NCI-H345 treated with DMSO at 0.1 percent for 48 hours (cell line): ENCODE results near the gene SNRNP70.
"Not testable (repeated sequence)": the region's sequence is repeated elsewhere in the genome, so short reads cannot be mapped to it uniquely, and the experiment has no call there.

ENCODE experiments used
- DNase-seq: peaks from one replicate; lab custom pipeline; 2025; ENCODE audit not compliant: unreplicated experiment; lab: John Stamatoyannopoulos, UW

The SNRNP70 gene

DNA sequence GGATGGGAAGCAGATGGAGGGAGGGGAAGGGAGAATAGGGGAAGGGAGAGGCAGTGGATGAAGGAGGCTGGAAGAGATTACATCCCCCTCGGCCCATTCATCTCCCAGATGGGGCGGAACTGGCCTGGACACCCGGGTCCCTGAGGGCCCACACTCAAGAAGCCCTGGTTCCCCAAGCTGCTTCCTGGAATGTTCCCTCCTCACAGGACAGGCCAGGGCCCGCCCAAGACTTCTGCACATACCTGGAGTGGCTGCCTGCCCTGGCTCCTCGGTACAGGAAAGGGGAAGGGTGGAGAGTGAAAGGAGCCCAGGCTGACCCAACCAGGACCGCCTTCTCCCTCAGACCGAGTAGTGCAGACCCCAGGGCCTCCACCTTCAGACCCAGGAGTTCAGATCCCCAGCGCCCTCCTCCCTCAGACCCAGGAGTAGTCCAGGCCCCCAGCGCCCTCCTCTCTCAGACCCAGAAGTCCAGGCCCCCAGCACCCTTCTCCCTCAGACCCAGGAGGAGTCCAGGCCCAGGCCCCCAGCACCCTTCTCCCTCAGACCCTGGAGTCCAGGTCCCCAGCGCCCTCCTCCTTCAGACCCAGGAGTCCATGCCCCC, 21.1 kb upstream of the SNRNP70 start:
- no peak for DNase-seq

- DNase-seq, result no peak
These were observed 20.3 kb upstream of the SNRNP70 start, which contains the start of gene NTF4 for GRCh38 chr19:49064768-49065611. NTF4 (minus strand) TSS chr19:49064818; CDS start chr19:49061997, 2,821 bp downstream.

GRCh38 chr19:49065905-49066512, 19.2 kb upstream of the SNRNP70 start:
- DNase-seq, result no peak

DNA sequence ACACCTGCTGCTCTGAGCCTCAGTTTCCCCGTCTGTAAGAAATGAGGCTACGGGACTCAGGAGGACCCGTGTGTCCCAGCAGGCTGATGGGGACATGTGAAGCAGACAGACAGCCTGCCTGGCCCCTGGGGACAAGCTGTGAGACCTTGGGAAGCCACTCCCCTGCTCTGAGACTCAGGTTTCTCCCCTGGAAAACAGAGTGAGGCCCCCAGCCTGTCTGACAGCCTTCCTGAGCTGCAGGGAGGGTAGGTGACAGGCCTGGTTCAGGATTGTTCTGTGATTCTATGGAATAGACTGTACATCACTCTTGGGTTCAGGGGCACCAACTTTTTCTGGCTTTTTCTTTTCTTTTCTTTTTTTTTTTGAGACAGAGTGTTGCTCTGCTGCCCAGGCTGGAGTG, 17.7 kb upstream of the SNRNP70 start:
- no peak for DNase-seq

GRCh38 chr19:49069026-49069425, 16.2 kb upstream of the SNRNP70 start:
- DNase-seq, result no peak

DNA sequence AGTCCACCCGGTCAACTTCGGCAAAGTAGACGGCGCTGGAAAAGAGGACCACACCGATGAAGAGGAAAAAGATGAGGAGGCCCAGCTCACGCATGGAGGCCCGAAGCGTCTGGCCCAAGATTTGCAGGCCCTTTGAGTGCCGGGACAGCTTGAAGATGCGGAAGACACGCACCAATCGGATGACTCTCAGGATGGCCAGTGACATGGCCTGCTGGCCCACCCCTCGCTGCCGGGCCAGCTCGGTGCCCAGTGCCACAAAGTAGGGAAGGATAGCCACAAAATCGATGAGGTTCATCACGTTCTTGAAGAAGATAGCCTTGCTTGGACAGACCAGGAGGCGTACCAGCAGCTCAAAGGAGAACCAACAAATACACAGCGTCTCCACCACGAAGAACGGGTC, 14.8 kb upstream of the SNRNP70 start:
- no peak for DNase-seq

DNA sequence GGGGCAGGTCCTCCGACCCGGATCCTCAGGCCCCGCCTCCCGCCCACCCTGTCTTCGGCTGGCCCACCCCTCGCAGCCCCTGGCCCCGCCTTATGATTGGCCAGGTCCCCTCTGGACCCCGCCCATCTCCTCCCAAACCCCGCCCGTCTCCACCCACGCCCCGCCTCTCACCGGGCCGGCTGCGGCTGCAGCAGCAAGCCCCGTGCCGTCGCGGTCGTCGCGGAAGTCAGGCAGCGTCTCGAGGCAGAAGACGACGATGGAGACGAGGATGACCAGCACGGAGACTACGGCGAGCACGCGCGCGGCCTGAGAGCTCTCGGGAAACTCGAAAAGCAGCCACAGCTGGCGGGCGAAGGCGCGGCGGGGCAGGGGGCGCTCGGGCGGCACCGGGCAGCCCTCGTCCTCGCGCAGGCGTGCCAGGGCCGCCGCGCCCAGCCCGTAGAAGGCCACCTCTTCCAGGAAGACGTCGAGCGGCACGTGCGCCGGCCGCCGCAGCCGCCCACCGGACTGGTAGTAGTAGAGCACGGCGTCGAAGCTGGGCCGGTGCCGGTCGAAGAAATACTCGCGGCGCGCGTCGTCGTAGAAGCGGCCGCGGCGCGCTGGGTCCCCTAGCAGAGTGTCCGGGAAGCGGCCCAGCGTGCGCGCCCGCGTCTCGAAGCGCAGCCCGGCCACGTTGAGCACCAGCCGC, 13.2 kb upstream of the SNRNP70 start:
- DNase-seq, result no peak

DNA sequence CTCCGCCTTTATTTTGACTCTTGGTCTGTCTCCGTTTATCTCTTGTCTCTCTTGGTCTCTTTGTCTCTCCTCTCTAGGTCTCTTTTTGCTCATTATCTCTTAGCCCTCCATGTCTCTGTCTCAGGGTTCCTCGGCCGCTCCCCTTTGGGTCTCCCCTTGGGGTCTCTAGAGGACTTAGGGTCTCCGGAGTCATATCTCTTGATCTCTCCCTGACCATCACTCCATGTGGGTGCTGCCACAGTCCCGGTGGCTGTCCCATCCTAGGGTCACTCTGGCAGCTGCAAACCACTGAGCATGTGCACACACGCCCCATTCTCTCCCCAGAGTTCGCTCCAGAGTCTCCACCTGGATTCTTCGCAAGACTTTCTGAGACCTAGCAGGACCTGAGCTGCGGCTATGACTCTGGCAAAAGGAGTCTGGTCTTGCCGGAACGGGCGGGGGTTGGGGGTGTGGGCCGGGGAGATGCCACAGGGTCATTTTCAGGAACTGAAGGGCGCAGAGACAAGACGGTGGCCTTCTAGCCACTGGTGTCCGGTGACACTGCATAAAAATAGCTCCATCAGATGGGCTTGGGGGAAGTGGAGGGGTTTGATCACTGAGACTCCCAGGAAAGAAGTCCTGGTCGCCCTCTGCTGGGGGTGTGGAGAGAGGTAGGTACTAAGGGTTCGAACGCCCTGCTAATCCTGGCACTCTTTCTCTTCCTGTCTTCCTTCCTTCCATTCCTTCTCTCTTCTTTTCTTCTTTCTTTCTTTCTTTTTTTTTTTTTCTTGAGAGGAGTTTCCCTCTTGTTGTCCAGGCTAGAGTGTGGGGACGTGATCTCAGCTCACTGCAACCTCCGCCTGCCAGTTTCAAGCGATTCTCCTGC, 11.5 kb upstream of the SNRNP70 start:
- DNase-seq, result no peak

DNA sequence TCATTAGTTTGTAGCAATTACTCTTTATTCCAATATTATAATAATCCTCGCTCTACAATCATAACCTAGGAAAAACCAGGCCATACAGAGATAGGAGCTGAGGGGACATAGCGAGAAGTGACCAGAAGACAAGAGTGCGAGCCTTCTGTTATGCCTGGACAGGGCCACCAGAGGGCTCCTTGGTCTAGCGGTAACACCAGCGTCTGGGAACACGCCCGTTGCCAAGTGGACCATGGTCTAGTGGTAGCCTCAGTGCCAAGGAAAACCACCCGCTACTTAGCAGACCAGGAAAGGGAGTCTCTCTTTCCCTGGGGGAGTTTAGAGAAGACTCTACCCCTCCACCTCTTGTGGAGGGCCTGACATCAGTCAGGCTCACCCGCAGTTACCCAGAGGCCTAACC, 10.4 kb upstream of the SNRNP70 start:
- not testable (repeated sequence) for DNase-seq

DNA sequence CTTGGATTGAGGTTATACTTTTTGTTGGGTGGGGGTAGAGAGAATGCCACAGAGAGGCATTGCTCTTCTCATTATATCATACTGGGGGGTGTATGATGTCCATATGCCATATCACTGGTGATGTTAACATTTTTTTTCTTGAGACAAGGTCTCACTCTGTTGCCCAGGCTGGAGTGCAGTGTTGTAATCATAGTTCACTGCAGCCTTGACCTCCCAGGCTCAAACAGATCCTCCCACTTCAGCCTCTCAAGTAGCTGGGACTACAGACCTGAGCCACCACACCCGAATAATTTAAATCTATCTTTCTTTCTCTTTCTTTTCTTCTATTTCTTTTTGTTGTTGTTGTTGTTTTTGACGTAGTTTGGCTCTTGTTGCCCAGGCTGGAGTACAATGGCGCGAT, 4.9 kb upstream of the SNRNP70 start:
- DNase-seq, result no peak

DNA sequence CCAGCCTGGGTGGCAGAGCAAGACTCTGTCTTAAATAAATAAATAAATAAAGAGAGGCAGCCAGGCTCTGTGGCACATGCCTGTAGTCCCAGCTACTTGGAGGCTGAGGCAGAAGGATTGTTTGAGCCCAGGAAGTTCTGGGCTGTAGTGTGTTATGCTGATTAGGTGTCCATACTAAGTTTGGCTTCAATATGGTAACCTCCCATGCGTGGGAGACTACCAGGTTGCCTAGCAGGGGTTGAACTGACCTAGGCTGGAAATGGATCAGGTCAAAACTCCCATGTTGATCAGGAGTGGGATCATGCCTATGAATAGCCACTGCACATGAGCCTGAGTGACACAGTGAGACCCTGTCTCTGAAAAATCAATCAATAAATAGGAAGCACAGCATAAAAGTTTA, 4.0 kb upstream of the SNRNP70 start:
- DNase-seq, result no peak

DNA sequence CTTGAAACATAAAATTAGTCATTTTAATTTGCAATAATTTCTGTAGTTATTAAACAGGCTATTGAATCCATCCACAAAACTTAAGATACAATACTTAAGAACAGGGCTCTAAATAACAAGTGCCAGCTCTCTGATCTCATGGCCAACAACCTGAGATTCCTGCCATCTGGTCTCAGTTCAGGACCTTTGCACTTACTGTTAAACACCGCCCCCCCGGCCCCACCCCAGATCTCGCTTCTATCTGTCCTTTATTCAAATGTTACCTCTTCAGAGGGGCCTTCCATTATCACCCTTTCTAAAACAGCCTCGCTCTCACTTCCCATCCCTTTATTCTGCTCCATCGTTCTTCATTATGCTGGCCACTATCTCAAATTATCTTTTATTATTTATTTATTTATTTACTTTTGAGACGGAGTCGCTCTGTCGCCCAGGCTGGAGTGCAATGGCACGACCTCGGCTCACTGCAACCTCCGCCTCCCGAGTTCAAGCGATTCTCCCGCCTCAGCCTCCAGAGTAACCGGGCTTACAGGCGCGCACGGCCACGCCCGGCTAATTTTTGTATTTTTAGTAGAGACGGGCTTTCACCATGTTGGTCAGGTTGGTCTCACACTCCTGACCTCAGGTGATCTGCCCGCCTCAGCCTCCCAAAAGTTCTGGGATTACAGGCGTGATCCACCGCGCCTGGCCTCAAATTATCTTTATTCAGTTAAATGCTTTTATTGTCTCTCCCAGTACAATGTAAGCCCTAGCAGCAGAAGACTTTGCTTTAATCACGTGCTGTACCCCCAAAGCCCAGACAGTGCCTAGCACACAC, 838 bp upstream of the SNRNP70 start:
- DNase-seq, result no peak

DNA sequence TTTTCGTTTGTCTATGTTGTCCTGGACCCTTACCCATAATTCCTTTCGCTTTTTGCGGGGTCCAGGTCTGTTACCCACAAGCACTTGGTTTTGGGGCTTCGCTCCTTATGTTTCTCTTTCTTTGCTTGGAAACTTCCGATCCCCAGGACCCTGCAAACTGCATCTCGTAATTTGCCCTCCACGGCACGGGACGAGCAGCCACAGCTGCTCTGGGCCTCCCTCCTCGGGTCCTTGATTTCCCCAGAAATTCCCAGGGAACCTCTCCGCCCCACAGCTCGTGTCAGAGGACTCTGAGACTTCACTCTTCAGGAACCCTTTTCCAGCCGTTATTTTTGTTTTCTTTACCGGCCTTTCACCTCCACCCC, 599 bp downstream of the SNRNP70 start:
- DNase-seq, result no peak

DNA sequence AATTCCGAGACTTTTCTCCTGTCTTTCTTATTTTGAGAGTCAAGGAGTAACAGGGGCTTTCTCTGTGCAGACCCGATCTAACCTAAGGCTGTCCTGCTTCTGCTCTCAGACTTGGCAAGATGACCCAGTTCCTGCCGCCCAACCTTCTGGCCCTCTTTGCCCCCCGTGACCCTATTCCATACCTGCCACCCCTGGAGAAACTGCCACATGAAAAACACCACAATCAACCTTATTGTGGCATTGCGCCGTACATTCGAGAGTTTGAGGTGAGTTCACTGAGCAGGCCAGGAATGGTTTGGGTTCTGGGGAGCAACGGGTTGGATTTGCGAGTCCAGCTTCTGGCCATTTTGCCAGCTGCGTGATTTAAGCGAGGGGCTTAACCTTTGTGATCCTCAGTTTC, 1.0 kb downstream of the SNRNP70 start:
- no peak for DNase-seq

- DNase-seq, result no peak
These were observed 6.3 kb downstream of the SNRNP70 start for GRCh38 chr19:49091391-49092038.

- DNase-seq, result no peak
These were observed 7.4 kb downstream of the SNRNP70 start for GRCh38 chr19:49092686-49093085.

DNA sequence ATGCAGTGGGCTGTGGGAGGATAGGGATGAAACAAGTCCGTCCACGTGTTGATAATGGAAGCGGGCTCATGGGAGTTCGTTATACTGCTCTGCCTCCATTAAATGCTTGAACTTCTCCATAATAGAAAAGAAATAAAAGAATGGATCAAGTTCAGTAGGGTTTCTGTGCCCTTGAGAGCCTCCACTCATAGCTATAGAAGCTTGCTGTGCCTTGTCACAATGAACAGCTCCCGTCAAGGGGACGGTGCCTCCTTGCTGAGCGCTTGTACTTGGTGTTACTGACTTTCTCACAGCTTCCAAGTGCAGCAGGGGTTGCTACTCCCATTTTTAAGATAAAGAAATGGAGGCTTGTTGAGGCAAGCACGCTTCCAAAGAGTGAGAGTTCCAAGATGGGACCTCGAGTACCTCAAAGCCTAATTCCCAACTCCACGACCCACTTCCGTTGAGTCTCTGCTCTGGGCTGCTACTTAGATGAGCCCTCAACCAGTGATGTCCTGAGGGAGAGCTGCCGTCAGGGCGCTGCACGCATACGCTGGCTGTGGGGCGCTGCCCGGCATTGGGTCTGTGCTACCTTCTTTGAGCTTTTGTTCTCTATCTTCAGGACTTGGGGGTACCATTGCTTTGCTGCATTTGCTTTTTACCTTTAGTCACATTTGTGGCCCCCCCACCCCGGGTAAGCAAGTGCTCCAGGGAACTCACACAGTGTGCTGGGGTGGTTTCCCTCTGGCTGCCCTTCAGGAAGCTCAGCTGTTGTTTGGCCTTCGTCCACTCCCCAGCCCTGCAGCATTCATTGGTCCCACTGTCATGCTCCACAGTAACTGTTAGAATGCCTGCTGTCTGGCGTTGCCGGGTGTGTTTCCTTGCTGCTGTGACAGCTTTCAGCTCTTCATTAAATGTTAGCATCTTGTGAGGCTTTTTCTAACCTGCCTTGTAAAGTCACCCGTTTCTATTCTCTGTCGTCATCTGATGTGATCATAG, 9.5 kb downstream of the SNRNP70 start:
- DNase-seq, result no peak
